ENCODE results near the gene PYGM.

The PYGM gene

DNA sequence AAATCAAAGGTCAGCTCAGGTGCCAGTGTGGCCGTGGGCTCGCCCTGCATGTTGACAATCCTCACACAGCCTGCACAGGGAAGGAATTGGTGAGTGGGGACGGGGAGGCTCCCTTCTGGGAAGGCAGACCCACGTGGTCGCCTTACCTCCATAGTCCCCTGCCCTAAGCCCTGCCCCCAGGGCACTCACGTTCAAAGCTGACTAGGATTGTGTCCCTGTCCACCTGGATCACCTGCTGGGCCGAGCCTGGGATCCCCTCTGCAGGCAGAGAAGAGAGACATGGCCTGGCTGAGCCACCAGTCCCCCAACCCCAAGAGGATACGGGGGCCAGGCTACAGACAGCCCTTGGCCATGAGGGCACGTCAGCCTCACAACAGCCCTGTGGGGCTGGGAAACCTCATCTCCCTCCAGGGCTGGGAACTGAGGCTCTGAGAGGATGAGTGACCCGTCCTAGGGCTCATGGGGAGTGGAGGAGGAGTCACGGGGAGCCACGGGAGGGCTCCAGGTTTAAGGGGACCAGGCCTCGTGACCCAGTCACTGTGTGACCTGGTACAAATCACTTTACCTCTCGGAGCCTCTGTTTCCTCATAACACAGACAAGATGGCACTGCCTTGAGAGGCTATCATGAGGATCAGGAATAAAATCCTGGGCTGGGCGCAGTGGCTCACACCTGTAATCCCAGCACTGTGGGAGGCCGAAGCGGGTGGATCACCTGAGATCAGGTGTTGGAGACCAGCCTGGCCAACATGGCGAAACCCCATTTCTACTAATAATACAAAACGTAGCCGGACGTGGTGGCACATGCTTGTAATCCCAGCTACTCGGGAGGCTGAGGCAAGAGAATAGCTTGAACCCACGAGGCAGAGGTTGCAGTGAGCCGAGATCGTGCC lies 30.7 kb upstream of the PYGM start:
- H3K4me3 ChIP-seq (ENCODE audit: low read depth, low read length) = no peak overlapping the region
- TF ChIP-seq CTCF (IDR thresholded peaks at IDR 0.05; ENCODE audit: borderline replicate concordance, insufficient read depth, low read depth, low read length) = no peak

GRCh38 chr11:64789331-64790204 lies 29.8 kb upstream of the PYGM start:
- no peak for TF ChIP-seq CTCF (IDR thresholded peaks at IDR 0.05; ENCODE audit: borderline replicate concordance, insufficient read depth, low read depth, low read length)
- H3K4me3 ChIP-seq (ENCODE audit: low read depth, low read length) = no peak overlapping the region

DNA sequence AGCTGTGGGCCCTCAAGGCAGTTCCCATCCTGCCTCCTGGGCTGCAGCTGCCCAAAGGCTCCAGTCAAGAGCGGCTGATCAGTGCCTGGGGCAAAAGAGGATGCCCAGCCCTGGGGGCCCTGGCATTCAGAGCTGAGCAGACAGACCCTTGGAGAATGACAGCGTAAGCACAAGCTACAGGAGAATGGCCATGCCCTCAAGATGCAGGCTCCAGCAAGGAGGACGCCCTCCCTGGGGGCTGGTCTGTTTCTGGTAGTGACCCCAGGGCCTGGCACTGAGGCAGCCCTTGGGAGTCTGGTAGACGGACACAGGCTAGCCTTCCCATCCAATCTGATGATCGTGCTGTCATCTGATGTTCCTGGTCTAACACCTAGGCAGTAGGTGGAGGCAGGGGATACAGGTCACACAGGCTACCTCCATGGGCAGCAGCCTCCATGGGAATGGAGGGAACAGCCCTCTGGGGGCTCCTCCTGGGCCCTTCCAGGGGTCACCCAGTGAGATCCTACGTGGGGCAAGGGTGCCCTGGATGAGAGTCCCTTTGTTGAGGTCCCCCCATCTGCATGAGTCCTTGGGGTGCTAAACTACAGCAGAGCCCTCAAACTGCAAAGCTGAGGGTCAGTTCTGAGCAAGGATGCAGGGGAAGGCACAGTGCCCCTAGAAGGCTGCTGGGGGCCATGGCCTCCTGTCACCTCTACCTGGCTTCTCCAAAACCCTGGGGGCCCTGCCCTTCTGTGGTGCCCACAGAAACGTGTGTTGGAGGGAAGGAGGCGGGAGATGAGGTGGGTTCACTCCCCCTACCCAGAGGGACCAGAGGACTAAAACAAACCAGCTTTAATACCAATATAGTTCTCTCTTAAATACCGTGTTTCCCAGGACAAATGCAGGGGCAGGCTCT lies 28.8 kb upstream of the PYGM start:
- H3K4me3 ChIP-seq (ENCODE audit: low read depth, low read length) = no peak overlapping the region
- TF ChIP-seq CTCF (IDR thresholded peaks at IDR 0.05; ENCODE audit: borderline replicate concordance, insufficient read depth, low read depth, low read length) = no peak

DNA sequence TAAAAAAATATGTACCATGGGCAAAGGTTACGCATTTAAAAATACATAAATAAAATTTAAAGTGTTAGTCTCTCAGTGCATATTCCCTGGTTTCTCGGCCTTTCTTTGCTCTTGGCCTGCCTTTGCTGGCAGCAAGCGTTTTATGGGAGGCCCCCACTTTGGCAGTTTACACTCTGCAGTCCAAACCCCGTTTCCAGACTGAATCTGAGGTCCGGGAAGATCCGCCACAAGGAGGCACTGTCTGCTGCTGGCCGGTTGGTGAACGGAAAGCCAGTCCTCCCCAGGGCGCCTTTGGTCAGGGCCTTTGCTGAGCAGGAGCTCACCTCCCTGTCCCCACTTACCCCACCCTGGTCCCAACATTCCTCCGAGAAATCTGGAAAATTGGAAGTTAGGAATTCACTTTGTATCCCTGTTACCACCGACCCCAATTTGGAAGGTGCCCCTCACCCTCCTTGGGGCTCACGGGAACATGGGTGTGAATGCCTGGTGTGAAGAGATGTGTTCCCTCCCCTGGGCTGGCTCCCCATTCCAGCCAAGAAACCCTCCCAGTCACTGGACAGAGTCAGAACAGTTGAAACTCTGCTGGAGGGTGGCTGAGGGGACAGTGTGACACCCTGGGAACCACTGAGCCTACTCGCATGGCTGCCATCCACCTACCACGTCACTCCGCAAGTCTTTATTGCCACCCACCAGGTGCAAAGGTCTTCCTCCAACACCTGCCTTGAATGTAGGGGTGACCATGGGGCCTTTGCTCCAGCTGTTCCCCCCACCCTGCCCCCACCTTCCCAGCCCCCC lies 27.9 kb upstream of the PYGM start:
- no peak overlapping the region for H3K4me3 ChIP-seq (ENCODE audit: low read depth, low read length)
- peak; percentile 85 for TF ChIP-seq CTCF (IDR thresholded peaks at IDR 0.05; ENCODE audit: borderline replicate concordance, insufficient read depth, low read depth, low read length)

GRCh38 chr11:64786308-64786707 lies 26.5 kb upstream of the PYGM start:
- TF ChIP-seq CTCF (IDR thresholded peaks at IDR 0.05; ENCODE audit: borderline replicate concordance, insufficient read depth, low read depth, low read length) = no peak

More at GRCh38 chr11:64786308-64786707, 26.5 kb upstream of the PYGM start:
- no peak overlapping the region for H3K4me3 ChIP-seq (ENCODE audit: low read depth, low read length)

Measured in GM12875 (cell line).